ENCODE data around the gene LRFN3.

GRCh38 chr19:35975608-35976214 is 39.5 kb downstream of the LRFN3 start:
- TF ChIP-seq CTCF (conservative IDR thresholded peaks at IDR 0.05) (no peak), ZFX (IDR thresholded peaks at IDR 0.05) (no peak)

Data from C4-2B (cell line).